Activated T-cell treated with anti-CD3 and anti-CD28 coated beads for 4 hours (primary cell): ENCODE data around the gene MGRN1.

ENCODE experiments used
- DNase-seq: peaks from one replicate; pipeline ENCODE4 v3.0.0-alpha.2; 2020

Gene MGRN1

DNA sequence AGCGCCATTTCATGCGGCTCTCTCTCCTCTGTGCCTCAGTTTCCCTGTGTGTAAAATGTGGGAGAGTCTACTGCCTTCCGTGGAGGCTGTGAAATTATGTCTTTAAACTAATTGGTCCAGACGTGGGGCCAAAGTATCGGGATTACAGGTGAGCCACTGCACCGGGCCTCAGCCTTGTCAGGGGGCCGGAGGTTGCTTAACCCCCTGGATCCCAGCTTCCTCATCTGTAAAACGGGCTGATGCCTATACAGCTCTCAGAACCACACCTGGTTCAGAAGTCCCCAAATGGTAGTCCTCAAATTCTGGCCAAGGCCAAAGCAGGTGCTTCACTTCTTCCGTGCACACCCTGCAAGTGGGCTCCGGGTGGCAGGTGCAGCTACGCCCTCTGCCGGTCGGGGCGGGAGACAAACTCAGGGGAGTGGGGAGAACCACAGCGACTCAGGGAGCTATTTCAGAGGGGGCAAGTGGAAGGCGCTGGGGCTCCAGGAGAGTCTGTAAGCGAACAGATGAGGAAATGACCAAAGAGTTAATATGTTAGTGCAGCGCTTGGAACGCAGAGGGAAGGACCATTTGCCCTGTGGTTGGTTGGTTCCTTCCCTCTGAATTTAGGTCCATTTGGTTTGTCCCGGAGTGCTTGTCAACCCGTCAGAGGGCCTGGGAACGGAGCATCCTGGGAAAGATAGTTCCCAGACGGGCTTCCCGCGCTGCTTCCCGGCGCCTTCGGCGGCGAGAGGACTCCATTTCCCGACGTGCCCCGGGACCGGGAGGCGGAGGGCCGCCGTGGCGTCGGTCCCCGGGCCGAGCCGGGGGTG, at the start of gene MGRN1:
Gene MGRN1 (plus strand): TSS at position 812 of the 812 bp plus-strand sequence. CDS start 135 bp downstream, outside the sequence.
- DNase-seq = peak; percentile 82

DNA sequence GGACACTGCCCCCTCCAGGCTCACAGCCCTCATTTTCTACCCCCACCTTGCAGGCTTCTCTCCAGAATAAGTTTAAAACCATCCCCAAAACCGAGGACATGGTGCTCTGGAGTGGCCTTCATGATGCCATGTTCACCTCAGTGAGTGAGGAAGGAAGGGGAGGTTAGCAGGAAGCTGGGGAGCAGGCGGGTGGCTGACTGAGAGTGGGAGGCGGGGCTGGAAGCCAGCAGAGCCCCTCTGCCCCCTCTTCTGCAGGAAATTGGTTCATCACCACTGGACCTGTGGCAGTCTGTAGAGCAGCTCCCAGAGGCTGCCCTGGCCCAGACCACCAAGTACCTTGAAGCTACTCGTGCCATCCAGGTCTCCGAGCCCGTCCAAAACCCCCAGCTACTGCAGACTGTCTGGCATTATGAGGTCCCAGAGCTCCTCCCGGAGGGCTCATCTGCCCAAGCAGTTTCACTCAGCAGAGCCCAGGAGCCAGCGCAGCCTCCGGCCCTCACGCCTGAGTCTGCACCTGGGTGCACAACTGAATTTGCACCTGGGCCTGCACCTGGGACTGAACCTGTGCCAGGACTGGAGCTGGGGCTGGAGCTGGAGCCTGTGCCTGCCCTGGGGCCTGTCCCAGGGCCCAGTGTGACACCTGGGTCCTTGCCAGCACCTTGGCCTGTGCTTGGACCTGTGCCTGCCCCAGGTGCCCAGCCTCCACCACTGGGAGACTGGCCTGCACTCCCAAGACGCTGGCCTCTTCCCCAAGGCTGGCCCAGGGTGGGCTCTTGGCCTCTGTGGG, 49.5 kb upstream of the MGRN1 start:
- DNase-seq = no peak

DNA sequence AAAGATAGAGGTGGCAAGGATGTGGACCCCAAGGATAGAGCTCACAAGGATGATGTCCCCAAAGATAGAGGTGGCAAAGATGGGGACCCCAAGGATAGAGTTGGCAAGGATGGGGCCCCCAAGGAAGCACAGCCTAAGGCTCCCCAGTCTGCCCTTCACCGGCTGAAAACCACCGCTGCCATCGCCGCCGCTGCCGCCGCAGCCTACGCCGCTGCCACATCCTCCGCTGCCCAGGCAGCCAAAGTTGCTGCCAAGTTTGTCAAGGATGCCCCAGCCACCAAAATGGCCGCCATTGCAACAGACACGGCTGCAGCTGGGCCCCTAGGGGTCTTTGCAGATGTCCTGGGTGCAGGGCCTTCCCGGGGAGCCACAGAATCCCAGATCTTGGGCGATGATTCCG, 48.6 kb upstream of the MGRN1 start:
- no peak for DNase-seq

DNA sequence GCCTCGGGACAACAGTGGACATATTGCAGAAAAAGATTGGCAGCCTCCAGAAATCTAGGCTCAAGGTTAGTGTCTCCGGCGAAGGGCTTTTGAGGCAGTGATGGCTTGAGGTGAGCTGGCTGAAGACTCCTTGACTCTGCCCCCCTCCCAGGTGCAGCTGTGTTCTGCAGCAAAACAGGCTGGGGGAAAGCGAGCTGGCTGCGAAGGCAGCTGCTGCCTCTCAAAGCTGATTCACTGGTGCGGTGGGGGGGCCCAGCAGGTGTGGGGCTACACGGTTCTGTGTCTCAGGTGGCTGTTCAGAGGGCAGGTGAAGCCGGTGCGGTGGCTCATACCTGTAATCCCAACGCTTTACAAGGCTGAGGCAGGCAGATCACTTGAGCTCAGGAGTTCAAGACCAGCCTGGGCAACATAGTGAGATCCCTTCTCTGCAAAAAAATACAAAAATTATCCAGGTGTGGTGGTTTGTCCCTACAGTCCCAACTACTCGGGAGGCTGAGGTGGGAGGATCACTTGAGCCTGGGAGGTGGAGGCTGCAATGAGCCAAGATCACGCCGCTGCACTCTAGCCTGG, 45.6 kb upstream of the MGRN1 start:
- no peak for DNase-seq

DNA sequence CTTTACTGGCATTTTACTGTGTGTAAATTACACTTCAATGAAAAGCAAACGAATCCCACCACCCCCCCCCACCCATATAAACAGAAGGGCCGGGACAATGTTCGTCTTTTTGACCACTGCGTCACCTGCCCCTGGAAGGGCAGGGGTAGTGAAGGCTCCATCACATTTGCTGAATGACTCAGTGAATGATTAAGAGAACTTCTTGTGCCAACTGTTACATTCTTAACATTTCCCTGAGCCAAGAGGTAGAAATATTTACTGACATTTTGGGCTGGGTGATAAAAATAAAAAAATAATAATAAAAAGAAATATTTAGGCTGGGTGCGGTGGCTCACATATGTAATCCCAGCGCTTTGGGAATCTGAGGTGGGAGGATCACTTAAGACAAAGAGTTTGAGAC, 44.4 kb upstream of the MGRN1 start:
- no peak for DNase-seq

DNA sequence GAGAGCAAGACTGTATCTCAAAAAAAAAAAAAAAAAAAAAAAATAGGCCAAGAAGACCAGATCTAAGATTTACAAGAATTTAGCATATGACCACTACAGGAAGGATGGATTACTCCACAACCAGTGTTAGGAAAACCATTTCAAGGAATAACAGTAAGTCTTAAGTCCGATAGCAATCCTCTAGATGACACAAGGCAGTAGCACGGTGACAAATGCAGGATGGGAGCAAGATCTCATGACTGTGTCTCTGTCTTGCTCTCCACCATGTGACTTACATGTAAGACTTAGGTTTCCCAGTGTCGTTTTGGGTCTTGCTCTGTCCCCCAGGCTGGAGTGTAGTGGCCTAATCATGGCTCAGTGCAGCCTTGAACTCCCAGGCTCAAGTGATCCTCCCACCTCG, 40.7 kb upstream of the MGRN1 start:
- no peak for DNase-seq

DNA sequence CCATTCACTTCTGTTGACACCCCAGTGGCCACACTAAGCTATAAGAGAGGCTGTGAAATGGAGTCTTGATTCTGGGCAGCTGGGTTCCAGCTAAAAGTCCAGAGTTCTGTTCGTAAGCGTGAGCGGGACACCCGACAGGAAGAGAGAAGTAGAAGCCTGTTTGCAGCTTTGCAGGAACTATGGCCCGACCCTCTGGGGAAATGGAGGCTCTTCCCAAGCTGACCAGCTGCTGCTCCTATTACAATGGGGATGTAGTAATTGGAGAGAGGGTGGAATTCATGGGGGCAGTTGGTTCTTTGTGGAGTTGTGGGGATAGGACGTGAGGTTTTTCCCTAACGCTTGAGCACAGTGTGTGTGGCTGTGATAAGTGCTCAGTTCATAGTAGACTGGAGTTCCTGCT, 38.3 kb upstream of the MGRN1 start:
- DNase-seq = no peak

DNA sequence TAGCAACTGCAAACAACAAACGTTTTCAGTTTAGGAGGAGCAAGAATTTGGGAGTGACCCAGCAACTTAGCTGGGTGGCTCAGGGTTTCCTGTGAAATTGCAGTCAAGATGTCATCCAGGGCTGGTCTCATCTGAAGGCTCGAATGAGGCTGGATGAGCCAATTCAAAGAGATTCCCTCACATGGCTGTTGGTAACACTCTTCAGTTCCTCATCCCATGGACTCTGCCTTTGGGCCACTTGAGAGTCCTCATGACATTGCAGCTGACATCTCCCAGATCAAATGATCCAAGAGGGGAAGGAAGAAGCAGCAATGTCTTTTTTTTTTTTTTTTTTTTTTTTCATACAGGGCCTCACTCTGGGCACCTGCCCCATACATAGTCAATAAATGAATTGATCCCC, 36.2 kb upstream of the MGRN1 start:
- no peak for DNase-seq

DNA sequence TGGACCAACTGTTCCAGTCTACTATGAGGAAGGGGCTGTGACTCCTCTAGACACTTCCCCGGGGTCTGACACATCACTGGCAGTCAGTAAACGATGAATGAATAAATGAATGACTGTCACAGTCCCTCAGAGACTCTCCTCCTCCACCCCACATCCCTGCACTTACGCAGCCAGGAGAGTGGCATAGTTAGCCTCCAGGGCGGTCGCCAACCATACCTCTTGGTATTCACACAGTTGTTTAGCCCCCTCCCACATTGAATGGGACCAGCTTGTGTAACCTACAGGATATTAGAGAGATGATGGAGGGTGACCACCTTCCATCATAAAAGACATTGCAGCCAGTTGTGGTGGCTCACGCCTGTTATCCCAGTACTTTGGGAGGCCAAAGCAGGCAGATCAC, 35.7 kb upstream of the MGRN1 start:
- DNase-seq = no peak

DNA sequence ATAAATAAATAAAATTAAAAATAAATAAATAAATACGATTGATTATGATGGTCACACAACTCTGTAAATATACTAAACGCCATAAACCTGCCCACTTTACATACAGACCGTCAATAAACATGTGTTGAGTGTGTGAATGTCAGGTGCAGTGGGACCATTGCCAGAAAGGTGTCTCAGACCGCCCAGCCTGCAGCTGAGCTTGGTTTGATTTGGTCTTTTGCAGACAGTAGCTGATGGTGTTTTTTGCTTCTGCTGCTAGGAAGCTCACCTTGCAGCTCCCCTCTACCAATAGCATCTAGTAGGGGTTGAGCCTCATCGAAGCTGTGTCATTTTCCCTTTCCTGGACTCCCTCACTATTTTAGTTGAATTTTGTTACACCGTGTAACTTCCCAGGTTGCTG, 33.4 kb upstream of the MGRN1 start:
- no peak for DNase-seq

DNA sequence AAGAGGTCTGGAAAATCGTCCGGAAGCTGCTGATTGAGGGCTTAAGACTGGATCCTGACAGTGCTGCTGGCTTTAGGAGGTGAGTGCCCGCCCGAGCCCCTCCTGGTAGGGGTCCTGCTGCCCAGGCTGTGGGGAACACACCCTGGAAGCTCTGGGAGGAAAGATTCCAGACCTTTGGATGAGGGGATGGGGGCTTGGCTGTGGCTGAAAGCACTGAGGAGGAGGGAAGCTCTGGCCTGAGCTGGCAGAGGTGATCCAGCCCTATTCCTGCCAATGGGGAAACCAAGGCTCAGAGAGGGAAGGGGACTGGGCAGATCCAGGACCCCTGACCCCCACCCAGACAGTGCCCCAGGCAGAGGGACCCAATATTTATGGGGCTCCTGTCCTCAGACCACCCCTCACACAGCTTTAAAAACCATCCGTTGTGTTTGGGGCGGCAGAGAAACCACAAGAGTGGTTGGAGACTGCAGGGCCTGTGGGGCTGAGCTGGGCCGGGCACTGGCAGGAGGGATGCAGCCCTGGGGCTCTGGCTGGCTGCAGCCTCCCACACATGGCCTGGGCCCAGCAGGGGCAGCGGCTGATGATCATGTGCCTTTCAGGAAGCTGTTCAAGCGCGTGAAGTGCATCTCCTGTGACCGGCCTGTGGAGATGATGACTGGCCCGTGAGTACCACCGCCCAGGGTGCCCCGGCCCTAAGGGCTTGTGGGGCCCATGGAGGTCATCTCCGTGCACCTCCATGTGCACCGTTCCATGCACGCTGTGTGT, 32.7 kb upstream of the MGRN1 start:
- no peak for DNase-seq

DNA sequence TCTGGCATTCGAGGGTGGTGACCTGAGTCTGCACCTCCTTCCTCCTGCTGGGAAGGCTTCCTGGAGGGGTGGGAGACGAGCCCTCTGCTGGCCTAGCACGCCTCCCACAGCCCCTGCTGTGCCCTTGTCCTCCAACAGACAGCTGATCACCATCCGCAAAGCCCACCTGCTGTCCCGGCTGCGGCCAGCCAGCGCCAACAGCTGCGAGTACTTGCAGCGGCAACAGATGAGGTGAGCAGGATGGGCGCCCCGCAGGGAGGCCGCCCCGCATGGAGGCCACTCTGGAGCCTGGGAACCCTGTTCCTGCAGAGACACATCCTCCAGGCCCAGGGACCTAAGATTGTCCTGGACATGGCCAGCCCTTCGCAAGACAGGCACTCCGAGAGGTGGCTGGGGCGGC, 31.5 kb upstream of the MGRN1 start:
- no peak for DNase-seq

DNA sequence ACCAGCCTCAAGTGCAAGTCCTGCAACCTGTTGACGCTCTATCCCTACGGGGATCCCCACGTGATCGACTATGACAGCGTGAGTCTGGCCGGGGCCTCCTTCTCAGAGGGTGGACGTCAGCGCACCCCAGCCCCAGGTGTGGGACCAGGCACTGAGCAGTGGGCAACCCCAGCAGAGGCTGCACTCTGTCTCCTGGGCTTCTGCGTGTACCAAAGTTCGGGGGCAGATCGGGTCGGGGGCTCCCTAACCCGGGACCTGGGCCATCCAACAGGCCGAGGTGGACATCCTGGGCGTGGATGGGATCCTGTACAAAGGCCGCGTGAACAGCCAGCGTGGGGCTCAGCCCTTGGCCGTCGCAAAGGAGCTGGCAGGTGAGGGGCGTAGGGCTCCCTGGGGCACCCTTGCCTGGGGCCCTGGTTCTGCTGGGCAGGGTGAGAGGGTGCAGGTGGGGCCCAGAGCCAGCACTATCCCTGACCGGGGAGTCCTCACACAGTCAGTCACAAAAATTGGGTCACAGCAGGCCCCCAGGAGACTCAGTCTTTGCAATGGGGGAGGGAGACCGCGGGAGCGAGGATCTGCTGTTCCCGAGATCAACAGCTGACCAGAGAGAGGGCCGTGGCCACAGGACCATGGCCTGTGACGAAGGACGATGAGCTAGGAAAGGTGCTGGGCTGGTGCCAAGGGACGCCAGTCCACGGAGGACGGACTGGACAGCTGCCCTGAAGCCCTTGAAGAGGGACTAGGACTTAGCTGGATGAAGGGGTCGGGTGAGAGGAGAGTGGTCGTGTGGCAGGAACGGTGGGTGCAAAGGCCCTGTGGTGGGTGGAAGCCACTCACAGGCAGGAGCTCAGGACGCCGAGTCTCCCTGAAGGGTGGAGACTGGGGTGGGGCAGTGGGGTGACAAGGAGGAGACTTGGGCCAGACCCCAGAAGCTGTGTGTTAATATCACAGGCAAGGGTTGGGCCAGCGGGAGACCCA, 29.9 kb upstream of the MGRN1 start:
- DNase-seq = no peak

DNA sequence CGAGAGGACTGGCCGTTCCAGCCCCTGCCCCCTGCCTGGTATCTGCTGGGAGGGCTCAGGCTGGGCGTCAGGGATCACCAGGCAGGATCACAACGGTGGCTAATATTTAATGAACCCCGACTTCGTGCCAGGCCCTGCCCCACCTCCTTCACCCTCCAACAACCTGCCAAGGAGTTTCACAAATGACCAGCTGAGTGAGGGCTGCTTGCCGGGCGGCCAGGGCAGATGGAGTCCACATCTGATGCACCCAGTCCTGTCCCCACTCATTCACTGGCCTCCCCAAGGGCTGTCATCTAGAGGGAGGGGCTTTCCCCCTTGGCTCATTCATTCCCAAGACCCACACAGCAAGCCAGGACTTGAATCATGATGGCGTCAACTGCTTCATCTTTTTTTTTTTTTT, 27.5 kb upstream of the MGRN1 start:
- no peak for DNase-seq

DNA sequence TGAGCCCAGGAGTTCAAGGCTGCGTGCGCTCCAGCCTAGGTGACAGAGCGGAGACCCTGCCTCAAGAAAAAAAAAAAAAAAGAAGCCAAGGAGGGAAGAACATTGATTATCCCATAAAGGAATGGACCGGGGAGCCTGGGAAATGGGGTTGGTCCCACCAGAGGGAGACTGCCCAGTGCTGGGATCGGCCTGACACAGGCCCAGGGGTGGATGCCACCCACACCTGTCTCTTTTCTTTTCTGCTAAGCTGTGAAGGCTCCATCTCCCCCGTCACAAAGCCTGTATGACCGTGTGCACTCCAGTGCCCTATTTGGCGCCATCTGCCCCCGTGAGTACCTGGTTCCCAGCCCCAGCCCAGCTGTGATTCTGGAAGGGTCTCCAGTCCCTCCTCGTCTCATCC, 25.6 kb upstream of the MGRN1 start:
- no peak for DNase-seq

DNA sequence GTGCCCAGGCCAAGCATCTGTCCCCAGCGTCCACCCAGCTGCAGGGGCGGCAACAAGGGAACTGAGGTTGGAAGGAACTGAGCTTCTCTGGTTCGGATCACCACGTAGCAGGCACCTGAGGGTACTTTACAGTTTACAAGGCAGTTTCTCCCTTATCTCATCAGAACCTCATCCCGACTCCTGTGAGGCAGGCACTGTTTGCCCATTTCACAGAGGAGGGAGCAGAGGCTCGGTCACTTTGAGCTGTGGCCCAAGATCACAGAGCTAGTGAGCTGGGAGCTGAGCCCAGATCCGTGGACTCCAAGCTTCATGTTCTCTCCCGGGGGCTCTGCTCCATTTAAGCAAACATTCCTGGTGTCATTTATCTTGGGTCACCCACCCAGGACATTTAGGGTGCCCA, 25.1 kb upstream of the MGRN1 start:
- no peak for DNase-seq

DNA sequence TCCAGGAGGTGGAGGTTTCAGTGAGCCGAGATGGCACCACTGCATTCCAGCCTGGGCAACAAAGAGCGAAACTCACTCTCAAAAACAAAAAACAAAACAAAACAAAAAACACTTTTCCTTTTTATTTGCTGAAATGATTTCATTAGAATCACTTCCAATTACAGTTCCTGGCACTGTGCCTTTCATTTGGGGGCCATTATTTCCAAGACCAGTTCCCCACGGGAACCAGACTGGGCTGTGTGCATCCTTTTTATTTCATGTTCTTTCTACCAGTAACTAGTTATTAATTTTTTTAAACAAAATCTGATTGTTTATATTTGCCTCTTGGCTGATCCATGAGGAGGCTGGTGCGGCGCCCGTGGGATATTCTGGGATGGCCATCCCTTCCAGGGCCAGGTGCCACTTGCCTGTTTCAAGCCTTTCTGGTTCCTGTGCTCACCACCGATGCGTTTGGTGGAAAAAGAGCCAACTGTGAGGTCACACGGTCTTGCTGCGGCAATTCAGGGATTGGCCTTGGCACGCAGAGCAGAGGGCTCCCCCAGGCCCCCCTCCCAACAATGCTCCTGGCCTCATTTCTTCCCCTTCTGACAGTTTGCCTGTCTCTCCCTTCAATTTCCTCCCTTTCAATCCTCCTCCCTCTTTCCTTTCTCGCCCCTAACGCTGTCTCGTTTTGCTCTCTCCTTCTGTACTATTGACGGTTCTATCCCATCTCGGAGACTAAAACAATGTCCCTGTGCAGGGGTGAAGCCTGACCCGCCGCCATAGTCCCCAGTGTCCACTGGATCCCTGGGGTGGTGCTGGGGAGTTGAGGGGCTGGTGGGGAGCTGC, 23.4 kb upstream of the MGRN1 start:
- no peak for DNase-seq

DNA sequence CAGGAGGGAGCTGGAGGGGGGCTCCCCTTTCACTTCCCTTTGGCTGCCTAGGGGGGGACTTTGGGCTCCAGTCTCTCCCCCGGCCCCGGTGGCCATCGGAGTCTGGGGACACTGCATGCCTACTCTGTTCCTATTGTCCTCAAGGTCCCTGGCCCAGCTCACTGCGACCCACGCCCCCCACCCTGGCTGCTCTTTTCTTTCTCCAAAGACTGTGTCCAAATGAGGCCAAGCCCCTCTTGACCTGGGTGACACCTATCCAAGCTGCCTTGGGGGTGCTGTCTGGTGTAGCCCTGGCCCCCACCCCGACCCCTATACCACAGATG, 22.8 kb upstream of the MGRN1 start:
- DNase-seq = no peak

DNA sequence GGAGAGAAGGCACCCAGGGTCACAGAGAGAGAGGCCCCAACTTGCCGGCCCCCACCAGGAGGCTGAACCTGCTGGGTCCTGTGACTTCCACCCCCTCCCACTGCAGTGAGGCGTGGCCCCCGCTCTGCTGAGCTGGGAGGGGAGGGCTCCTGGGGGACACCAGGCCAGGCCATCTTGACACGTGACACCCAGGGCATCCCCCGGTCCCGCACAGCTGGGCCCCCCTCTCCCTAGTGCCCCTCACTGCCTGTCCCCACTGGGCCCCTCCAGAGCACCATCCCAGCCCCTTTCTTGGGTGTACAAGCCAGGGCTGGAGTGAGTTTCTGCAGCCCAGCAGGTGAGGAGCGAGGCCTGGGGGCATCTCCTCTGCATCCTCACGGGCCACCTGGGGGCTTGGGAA, 22.3 kb upstream of the MGRN1 start:
- DNase-seq = no peak

DNA sequence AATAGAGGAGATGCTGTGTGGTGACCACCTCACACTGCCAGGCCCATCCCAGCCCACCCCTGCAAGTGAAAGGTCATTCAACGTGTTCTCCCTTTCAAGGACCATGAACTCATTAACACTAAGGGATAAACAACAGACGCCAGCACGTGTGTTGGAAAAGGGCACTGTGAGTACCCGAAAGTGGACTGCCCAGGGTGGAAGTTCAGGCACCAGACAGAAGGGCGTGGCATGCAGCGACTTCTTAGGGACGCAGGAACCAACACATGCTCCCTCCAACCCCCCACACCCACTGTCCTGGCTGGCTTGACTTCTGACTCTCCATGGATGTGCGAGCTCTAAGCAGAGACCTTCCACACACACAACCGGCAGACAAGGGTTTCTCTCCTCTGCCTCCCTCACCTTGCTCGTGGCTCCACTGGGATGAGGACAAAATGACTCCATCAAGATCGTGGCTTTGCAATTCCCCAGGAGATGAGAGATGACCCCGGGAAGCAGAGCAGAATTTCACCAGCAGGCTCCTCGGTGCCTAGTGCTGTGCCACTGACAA, 20.9 kb upstream of the MGRN1 start:
- DNase-seq = no peak

DNA sequence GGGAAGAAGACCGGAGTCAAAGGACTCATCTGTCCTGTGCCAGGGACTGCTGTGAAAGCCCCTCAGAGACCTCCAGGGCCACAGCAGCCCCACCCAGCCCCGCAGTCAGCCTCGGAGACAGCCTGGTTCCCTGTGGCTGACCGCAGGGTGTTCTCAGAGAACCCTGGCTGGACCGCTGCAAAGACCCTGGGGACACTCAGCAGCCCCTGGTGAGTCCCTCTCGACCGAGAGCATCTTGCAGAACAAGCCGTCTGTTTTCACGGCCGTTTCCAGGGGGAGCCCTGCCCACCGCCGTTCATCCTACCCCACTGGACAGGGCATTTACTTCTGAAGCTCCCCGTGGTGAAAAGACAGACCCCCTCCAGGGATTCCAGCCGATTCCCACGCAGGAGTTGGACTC, 20.2 kb upstream of the MGRN1 start:
- no peak for DNase-seq
